Activated CD8-positive, alpha-beta memory T cell treated with anti-CD3 and anti-CD28 coated beads, Interleukin-2, amount 50 U/mL, for 24 hours (primary cell): Measurements from ENCODE around the gene SLC13A2.
"Not testable (repeated sequence)": the region's sequence is repeated elsewhere in the genome, so short reads cannot be mapped to it uniquely, and the experiment has no call there.

Source experiments
- DNase-seq: peaks from one replicate; pipeline ENCODE4 v3.0.0-alpha.2; 2020; ENCODE audit errors: extremely low read depth

Gene SLC13A2

GRCh38 chr17:28473542-28473941 is at the start of gene SLC13A2:
TSS of gene SLC13A2 (plus strand) at chr17:28473644. CDS start at chr17:28473713, 69 bp downstream.
- no peak for DNase-seq

GRCh38 chr17:28425206-28425605 is 48.2 kb upstream of the SLC13A2 start:
- no peak for DNase-seq

GRCh38 chr17:28426081-28426519 is 47.3 kb upstream of the SLC13A2 start:
- no peak for DNase-seq

- DNase-seq = no peak
Measured at GRCh38 chr17:28427371-28427770, 46.1 kb upstream of the SLC13A2 start.

GRCh38 chr17:28427982-28428381 is 45.5 kb upstream of the SLC13A2 start:
- not testable (repeated sequence) for DNase-seq

- DNase-seq = no peak
Measured at GRCh38 chr17:28433721-28434120, 39.7 kb upstream of the SLC13A2 start.

DNA sequence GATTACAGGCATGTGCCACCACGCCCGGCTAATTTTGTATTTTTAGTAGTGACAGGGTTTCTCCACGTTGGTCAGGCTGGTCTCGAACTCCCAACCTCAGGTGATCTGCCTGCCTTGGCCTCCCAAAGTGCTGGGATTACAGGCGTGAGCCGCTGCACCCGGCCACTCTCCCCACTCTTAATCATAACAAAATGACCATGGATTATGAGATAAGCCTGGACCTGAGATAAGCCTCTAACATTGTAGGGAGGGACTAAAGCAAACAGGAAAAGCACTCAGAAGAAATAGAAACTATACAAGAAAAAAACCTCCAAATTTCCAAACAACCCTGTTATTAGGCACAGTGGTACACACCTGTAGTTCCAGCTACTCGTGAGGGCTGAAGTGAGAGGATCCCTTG is 39.1 kb upstream of the SLC13A2 start:
- DNase-seq = not testable (repeated sequence)

DNA sequence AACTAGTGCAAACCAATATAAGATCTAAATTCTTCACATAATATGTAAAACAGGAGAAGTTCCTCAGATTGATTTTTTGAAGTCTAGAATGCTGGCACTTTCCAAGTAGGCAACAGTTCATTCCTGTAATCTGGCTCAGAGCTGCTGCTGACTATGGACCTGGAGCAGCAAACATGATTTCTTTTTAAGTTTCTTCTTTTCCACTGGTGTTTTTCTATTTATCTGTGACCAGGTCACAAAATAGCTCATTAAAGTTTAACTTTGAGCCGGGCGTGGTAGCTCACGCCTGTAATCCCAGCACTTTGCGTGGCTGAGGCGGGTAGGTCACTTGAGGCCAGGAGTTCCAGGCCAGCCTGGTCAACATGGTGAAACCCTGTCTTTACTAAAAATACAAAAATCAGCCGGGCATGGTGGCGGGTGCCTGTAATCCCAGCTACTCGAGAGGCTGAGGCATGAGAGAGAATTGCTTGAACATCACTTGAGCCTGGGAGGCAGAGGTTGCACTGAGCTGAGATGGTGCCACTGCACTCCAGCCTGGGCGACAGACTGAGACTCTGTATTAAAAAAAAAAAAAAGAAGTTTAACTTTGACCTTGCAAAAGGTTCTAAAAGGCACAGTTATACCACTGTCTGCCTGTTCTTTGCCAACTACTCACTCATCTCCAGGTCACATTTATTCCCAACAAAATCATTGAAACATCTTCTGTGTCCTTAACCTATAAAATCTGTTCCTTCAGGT is 29.4 kb upstream of the SLC13A2 start:
- DNase-seq = no peak

DNA sequence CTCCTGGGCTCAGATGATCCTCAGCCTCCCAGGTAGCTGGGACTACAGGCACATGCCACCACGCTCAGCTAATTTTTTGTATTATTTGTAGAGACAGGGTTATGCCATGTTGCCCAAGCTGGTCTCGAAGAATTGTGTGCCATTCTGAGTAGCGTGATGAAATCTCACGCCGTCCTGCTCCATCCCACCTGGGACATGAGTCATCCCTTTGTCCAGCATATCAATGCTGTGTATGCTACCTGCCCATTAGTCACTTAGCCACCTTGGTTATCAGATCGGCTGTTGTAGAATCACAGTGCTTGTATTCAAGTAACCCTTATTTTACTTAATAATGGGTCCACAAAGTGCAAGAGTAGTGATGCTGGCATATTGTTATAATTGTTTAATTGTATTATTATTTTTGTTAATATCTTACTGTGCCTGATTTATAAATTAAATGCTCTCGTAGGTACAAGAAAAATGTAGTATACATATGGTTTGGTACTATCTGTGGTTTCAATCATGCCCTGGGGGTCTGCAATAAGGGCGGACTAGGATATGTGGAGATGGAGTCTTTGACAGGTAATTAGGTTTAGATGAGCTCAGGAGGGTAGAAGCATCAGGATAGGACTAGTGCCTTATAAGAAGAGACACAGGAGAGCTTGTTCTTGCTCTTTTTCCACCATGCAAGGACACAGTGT is 26.6 kb upstream of the SLC13A2 start:
- no peak for DNase-seq

DNA sequence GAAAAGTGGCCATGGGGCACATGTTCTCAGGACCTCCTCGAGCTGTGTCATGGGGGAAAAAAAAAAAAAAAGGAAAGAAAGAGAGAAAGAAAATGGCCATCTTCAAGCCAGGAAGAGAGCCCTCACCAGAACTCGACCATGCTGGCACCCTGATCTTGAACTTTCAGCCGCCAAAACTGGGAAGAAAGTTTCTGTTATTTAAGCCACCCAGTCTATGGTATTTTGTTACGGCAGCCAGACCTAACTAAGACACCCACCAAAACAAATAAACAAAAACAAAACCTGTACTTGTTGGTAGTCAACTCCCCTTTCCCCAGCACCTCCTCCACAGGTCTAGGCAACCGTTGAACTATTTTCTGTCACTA is 26.1 kb upstream of the SLC13A2 start:
- no peak for DNase-seq

GRCh38 chr17:28449859-28450258 is 23.6 kb upstream of the SLC13A2 start:
- no peak for DNase-seq

- no peak for DNase-seq
Measured at GRCh38 chr17:28457890-28458289, 15.6 kb upstream of the SLC13A2 start.

GRCh38 chr17:28458881-28459280 is 14.6 kb upstream of the SLC13A2 start:
- not testable (repeated sequence) for DNase-seq

DNA sequence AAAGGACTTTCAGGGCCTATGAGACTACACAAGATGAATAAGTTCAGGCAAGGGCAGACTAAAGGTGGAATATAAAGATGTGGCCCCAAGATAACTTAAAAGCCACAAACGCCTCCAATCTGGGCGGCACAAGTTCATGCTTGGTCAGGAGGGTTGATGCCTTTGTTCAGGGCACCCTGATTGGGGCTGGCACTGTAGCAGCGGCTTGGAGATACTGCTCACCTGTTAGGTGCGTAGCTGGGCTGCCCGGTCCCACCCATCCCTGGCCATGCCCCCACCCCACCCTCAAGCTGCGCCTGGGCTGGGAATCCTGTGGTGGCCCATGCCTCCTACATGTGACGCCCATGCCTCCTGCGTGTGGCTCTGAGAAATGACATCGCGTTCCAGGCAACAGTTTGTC is 12.5 kb upstream of the SLC13A2 start:
- DNase-seq = no peak

DNA sequence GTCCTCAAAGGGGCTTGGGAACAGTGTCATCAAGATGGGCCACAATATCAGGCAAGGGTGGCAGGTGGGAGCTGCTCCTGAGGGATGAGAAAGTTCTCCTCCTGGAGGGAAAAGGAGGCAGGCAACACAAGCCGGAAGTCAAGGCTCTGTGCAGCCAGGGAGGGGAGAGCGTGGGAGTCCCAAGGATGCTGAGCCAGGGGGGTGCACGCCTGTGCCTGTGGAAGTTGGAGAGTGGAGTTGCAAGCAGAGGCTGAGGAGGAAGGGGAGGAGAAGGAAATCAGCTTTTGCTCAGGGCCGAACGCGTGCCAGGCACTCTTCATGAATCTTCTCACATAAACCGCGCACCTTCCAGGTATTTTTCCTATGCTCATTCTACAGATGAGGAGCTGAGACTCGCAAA is 7.4 kb upstream of the SLC13A2 start:
- no peak for DNase-seq

- no peak for DNase-seq
Measured at GRCh38 chr17:28466521-28467048, 6.9 kb upstream of the SLC13A2 start.

DNA sequence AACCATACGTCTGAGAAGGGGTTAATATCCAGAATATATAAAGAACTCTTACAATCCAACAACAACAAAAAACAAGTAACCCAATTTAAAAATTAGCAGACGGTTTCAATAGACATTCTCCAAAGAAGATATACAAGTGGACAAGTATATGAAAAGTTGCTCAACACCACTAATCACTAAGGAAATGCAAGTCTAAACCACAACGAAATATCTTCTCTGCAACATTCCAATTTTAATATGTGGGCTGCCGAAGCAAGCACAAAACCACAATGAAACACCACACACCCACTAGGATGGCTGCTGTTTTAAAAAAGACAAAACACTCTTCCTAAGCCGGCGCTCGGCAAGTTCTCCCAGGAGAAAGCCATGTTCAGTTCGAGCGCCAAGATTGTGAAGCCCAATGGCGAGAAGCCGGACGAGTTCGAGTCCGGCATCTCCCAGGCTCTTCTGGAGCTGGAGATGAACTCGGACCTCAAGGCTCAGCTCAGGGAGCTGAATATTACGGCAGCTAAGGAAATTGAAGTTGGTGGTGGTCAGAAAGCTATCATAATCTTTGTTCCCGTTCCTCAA is 5.9 kb upstream of the SLC13A2 start:
- no peak for DNase-seq

DNA sequence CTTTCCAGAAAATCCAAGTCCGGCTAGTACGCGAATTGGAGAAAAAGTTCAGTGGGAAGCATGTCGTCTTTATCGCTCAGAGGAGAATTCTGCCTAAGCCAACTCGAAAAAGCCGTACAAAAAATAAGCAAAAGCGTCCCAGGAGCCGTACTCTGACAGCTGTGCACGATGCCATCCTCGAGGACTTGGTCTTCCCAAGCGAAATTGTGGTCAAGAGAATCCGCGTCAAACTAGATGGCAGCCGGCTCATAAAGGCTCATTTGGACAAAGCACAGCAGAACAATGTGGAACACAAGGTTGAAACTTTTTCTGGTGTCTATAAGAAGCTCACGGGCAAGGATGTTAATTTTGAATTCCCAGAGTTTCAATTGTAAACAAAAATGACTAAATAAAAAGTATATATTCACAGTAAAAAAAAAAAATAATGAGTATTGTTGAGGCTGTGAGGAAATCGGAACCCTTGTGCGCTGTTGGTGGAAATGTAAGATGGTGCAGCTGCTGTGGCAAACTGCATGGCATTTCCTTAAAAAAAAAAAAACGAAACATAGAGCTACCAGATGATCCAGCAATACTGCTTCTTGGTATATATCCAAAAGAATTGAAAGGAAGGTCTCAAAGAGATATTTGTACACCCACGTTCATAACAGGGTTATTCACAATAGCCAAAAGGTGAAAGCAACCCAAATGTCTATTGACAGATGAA is 5.3 kb upstream of the SLC13A2 start:
- not testable (repeated sequence) for DNase-seq

DNA sequence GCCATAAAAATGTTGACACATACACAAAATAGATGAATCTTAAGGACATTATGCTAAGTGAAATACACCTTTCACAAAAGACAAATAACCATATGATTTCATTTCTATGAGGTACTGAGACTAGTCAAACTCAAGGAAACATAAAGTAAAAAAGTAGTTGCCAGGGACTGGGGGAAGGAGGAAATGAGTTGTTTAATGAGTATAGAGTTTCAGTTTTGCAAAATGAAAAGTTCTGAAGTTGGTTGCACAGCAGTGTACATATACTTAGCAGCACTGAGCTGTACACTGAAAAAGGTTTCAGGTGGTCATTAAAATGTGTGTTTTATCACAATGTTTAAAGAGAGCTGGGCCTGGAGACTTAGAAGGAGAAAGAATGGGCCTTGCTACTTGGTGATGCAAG is 4.7 kb upstream of the SLC13A2 start:
- no peak for DNase-seq

DNA sequence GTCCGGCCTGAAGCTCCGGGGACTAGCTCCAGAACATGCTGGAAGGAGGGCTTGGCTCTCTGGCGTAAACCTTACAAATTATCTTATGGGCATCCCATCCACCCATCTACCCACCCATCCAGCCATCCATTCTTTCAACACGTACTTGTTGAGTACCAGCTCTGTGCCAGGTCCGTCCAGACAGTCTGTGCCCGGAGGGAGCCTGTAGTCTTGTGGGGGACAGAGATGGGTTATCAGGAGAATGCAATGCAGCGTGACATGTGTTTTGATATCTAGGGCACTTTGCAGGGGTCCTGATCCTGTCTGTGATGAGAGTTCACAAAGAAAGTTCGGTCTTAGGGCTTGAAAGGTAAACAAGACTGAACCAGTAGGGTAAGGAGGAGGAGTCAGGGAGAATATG is 4.1 kb upstream of the SLC13A2 start:
- no peak for DNase-seq

DNA sequence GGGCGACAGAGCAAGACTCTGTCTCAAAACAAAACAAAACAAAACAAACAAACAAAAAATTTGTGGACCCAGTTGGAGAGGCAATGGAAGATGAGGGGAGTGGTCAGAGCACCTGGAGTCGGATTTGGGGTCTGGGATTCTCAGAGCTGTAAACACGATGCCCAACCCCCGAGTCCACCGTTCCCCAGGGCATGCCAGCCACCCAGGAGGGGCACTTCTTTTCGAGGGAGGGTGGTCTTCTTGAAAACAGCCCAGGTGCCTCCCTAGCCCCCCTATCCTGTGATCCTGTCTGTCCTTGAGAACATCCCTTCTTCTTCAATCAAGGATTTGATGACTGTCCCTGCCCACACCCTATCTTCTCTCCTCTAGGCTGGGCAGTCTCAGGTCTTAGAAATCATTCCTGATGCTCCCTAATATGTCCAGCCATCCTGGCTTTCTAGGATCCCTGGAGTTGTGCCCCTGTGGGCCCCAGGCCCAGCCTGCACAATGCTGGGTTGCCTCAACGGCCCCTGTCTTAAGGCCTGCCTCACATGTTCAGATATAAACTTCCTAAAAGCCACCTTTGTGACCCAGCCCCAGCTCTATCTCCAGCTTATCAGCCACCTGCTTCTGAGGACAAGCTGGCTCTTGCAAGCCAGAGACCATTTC is 3.1 kb upstream of the SLC13A2 start:
- no peak for DNase-seq

- no peak for DNase-seq
Measured at GRCh38 chr17:28470914-28471366, 2.5 kb upstream of the SLC13A2 start.
